GM21529 (cell line): ENCODE results near the gene RTCB.
"Not testable (repeated sequence)": the region's sequence is repeated elsewhere in the genome, so short reads cannot be mapped to it uniquely, and the experiment has no call there.

Experiments
- ATAC-seq: cut with Tn5 transposase; IDR thresholded peaks from one replicate; pipeline ENCODE4 v1.9.1; 2021; ENCODE audit not compliant: unreplicated experiment

Gene RTCB

GRCh38 chr22:32395107-32395506, 16.9 kb downstream of the RTCB start:
- ATAC-seq = no peak

GRCh38 chr22:32389685-32390084, 22.4 kb downstream of the RTCB start:
- ATAC-seq = no peak

- no peak for ATAC-seq
Measured at GRCh38 chr22:32385681-32386080, 26.4 kb downstream of the RTCB start.

GRCh38 chr22:32380991-32381390, 31.1 kb downstream of the RTCB start:
- no peak for ATAC-seq

- no peak for ATAC-seq
Measured at GRCh38 chr22:32378707-32379272, 33.3 kb downstream of the RTCB start.

GRCh38 chr22:32376681-32377080, 35.4 kb downstream of the RTCB start:
- no peak for ATAC-seq

- ATAC-seq = no peak
Measured at GRCh38 chr22:32375678-32376450, 36.2 kb downstream of the RTCB start.

GRCh38 chr22:32364210-32364609, 47.8 kb downstream of the RTCB start:
- no peak for ATAC-seq

- ATAC-seq = no peak
Measured at GRCh38 chr22:32361257-32361656, 50.8 kb downstream of the RTCB start.

- not testable (repeated sequence) for ATAC-seq
Measured at GRCh38 chr22:32360096-32360495, 52.0 kb downstream of the RTCB start.

GRCh38 chr22:32357567-32357966, 54.5 kb downstream of the RTCB start, which contains the start of gene RFPL3:
Gene RFPL3, plus strand, starts transcription at chr22:32357867. Its CDS starts 205 bp downstream, at chr22:32358072.
- ATAC-seq = not testable (repeated sequence)

- no peak for ATAC-seq
Measured at GRCh38 chr22:32355760-32356159, 56.3 kb downstream of the RTCB start.

- ATAC-seq = no peak
Measured at GRCh38 chr22:32354360-32355351, 57.4 kb downstream of the RTCB start.

- no peak for ATAC-seq
Measured at GRCh38 chr22:32353840-32354239, 58.2 kb downstream of the RTCB start.

- ATAC-seq = no peak
Measured at GRCh38 chr22:32353292-32353691, 58.8 kb downstream of the RTCB start.

GRCh38 chr22:32352681-32353080, 59.4 kb downstream of the RTCB start:
- no peak for ATAC-seq

GRCh38 chr22:32351875-32352274, 60.2 kb downstream of the RTCB start:
- ATAC-seq = not testable (repeated sequence)

- ATAC-seq = no peak
Measured at GRCh38 chr22:32348031-32348611, 63.9 kb downstream of the RTCB start.

GRCh38 chr22:32343941-32344340, 68.1 kb downstream of the RTCB start:
- ATAC-seq = no peak

GRCh38 chr22:32342977-32343376, 69.1 kb downstream of the RTCB start:
- ATAC-seq = no peak

- ATAC-seq = no peak
Measured at GRCh38 chr22:32341122-32341740, 70.8 kb downstream of the RTCB start.
